Hepatocyte (in vitro differentiated cells): ENCODE results near the gene GPD1.

ENCODE experiments used
- EZH2 ChIP-seq: fragments of 200-600 bp; sonication (generic); IDR thresholded peaks from 2 replicates; pipeline ENCODE4 v1.6.1; 2016; ENCODE audit warnings: antibody characterized with exemption, mild to moderate bottlenecking, borderline replicate concordance
- TF ChIP-seq, protein P1 (sequence below): fragments of 200-600 bp; sonication (generic); IDR thresholded peaks from 2 replicates; pipeline ENCODE4 v1.5.1; 2016; ENCODE audit warnings: antibody characterized with exemption, mild to moderate bottlenecking; ENCODE audit not compliant: poor library complexity

DNA sequence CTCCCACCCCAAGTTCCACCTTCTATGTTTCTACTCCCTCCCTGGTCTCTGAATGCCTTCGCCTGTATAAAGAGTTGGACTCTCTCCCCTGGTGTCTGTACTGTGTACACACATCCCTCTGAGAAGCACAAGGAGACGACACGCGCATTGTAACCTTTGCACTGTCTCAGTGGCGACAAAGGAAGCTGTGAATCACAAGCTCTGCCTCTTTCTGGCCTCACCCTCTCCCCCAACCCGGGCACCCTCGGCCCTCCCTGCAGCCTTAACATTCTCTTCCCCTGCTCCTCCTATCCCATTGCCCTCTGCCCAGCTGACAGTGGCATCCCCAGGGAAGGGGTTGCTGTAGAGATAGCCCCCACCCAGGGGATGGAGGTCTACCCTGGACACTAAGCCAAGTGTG, 21.2 kb upstream of the GPD1 start:
- TF ChIP-seq EZH2 = no peak
- TF ChIP-seq, protein P1, sequence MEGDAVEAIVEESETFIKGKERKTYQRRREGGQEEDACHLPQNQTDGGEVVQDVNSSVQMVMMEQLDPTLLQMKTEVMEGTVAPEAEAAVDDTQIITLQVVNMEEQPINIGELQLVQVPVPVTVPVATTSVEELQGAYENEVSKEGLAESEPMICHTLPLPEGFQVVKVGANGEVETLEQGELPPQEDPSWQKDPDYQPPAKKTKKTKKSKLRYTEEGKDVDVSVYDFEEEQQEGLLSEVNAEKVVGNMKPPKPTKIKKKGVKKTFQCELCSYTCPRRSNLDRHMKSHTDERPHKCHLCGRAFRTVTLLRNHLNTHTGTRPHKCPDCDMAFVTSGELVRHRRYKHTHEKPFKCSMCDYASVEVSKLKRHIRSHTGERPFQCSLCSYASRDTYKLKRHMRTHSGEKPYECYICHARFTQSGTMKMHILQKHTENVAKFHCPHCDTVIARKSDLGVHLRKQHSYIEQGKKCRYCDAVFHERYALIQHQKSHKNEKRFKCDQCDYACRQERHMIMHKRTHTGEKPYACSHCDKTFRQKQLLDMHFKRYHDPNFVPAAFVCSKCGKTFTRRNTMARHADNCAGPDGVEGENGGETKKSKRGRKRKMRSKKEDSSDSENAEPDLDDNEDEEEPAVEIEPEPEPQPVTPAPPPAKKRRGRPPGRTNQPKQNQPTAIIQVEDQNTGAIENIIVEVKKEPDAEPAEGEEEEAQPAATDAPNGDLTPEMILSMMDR = no peak
